ENCODE data around the gene OR51G1.
"Not testable (repeated sequence)": the region's sequence is repeated elsewhere in the genome, so short reads cannot be mapped to it uniquely, and the experiment has no call there.

Gene OR51G1, protein sequence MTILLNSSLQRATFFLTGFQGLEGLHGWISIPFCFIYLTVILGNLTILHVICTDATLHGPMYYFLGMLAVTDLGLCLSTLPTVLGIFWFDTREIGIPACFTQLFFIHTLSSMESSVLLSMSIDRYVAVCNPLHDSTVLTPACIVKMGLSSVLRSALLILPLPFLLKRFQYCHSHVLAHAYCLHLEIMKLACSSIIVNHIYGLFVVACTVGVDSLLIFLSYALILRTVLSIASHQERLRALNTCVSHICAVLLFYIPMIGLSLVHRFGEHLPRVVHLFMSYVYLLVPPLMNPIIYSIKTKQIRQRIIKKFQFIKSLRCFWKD

DNA sequence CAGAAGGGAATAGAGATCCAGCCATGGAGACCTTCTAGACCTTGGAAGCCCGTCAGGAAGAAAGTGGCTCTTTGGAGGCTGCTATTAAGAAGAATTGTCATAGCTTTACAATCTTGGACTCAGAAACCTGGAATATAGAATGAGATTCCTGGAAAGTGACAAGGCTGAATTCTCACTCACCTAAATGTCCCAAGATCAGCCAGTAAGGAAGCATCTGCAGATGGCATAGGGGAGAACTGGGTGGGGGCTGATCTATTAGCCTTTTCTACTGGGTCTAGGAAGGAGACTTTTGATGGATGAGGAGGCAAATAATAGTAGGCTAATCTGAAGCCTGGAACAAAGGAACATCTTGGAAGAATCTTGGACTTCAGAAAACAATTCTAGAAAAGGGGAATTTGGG, at the start of gene OR51G1:
Gene OR51G1 (minus strand): TSS at position 101 of the 400 bp plus-strand sequence. CDS start 0 bp downstream, at position 101.
- intact Hi-C loops (cut with micrococcal nuclease): no loop called here
- Mint-ChIP-seq H3K27ac (no peak within 1 kb of the TSS), H3K27me3 (no peaks in the 10 kb centered on the region), H3K4me1 (ENCODE audit: low read depth) (no peaks in the 10 kb centered on the region), H3K36me3 (ENCODE audit: low read depth) (no peaks in the 10 kb centered on the region), H3K4me3 (no peak within 1 kb of the TSS), H3K9me3 (no peaks in the 10 kb centered on the region)

DNA sequence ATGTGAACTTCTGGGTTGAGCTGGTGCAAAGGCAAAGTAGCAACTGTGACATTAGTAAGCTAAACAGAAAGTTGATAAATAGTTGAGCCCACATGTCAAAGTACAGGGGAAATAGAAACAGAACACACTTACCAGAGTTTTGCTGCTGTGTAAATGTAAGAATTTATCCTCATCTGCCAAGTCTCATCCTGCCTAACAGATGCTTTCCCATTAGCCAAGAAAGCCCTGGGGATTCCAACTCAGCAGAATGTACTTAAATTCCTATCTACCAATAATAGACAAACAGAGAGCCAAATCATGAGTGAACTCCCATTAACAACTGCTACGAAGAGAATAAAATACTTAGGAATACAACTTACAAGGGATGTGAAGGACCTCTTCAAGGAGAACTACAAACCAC, 38.7 kb upstream of the OR51G1 start:
- Mint-ChIP-seq H3K9me3 (no peaks in the 10 kb centered on the region), H3K4me3 (no peak overlapping the region), H3K36me3 (ENCODE audit: low read depth) (no peaks in the 10 kb centered on the region), H3K27ac (no peak overlapping the region), H3K4me1 (ENCODE audit: low read depth) (no peaks in the 10 kb centered on the region), H3K27me3 (no peaks in the 10 kb centered on the region)
- intact Hi-C loops (cut with micrococcal nuclease): no loop called here

DNA sequence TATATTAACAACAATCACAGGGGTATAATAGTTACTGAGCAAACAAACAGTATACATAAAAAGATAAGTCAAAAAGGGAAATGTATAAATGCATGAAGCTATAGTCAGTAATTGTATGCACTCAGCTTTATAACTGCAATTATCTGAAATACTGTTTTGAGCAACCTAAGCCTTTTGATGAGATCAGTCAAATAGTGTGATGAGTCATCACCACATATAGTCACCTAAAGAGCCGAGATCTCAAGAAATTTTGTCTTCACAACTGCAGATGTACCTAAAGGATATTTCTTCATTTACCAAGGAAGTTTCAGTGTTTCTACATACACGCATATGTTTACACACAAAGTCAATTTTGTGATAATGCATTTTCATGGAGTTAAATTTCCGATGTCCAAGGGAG, 36.7 kb upstream of the OR51G1 start:
- no peak overlapping the region for H3K27ac Mint-ChIP-seq
- H3K27me3 Mint-ChIP-seq: no peaks in the 10 kb centered on the region
- no peaks in the 10 kb centered on the region for H3K4me1 Mint-ChIP-seq (ENCODE audit: low read depth)
- H3K4me3 Mint-ChIP-seq: no peak overlapping the region
- H3K36me3 Mint-ChIP-seq (ENCODE audit: low read depth): no peaks in the 10 kb centered on the region
- intact Hi-C loops (cut with micrococcal nuclease): no loop called here
- H3K9me3 Mint-ChIP-seq: no peaks in the 10 kb centered on the region

DNA sequence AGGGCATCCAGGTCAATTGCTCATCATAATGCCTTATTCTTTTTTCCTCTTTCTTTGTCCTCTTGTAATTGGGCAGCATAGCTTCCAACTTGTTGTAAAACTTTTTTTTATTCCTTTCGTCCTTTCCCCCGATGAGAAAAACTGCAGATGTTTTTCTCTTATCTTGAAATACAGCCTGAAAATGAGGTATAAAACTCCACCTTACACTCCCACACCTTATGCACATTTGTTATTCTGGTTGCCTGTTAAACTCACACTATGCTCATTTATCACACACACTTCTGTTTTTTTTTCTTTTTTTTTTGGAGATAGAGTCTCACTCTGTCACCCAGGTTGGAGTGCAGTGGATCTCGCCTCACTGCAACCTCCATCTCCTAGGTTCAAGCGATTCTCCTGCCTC, 33.3 kb upstream of the OR51G1 start:
- H3K27me3 Mint-ChIP-seq: no peaks in the 10 kb centered on the region
- intact Hi-C loops (cut with micrococcal nuclease): no loop called here
- no peaks in the 10 kb centered on the region for H3K9me3 Mint-ChIP-seq
- H3K4me3 Mint-ChIP-seq: no peak overlapping the region
- H3K4me1 Mint-ChIP-seq (ENCODE audit: low read depth): no peaks in the 10 kb centered on the region
- no peak overlapping the region for H3K27ac Mint-ChIP-seq
- no peaks in the 10 kb centered on the region for H3K36me3 Mint-ChIP-seq (ENCODE audit: low read depth)

DNA sequence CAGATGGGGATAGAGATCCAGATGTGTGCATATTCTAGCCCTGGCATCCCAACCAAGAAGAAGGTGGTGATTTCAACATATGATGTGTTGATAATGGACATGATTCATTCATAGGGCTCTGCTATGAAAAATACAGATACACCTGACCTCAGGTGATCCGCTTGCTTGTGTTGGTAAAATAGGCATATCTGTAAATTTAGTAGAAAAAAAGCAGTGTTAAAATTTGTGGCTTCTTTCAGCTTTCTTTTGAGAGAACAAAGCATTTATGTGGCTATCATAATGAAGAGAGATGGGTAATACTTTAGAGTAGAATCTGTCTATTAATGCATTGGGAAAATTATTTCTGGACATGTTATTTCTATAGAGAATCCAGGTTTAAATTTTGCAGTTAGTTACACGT, 31.5 kb upstream of the OR51G1 start, which contains the start of gene OR51A2:
Gene OR51A2 (minus strand): TSS at position 101 of the 400 bp plus-strand sequence. CDS start 0 bp downstream, at position 101.
- H3K4me1 Mint-ChIP-seq (ENCODE audit: low read depth); H3K36me3 Mint-ChIP-seq (ENCODE audit: low read depth); H3K27me3 Mint-ChIP-seq; H3K27ac Mint-ChIP-seq; H3K4me3 Mint-ChIP-seq; intact Hi-C loops (cut with micrococcal nuclease); H3K9me3 Mint-ChIP-seq: not testable (repeated sequence)

DNA sequence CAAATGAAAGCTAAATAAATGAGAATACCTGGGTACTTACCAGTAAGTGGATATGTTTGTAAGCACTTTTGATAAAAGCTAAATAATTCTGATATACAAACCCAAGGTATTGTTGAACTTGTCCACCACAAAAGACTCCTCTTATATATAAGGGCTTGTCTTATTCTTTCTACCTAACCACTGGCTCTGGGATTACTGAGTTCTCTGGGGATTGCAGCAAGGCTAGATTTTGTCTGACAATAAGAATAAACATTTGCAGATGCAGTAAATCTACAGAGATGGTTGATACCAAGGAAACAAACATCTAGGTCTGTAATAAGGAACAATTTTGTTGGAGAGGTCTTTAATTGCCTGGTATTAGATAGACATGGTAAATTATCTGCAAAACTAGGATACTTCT, 23.4 kb upstream of the OR51G1 start, which contains the start of gene OR51A4:
Gene OR51A4 (minus strand): TSS at position 101 of the 400 bp plus-strand sequence. CDS start 505 bp downstream, outside the sequence.
- no peaks in the 10 kb centered on the region for H3K9me3 Mint-ChIP-seq
- H3K27me3 Mint-ChIP-seq: no peaks in the 10 kb centered on the region
- no peak within 1 kb of the TSS for H3K27ac Mint-ChIP-seq
- intact Hi-C loops (cut with micrococcal nuclease): no loop called here
- H3K4me3 Mint-ChIP-seq: no peak within 1 kb of the TSS
- H3K36me3 Mint-ChIP-seq (ENCODE audit: low read depth): no peaks in the 10 kb centered on the region
- no peaks in the 10 kb centered on the region for H3K4me1 Mint-ChIP-seq (ENCODE audit: low read depth)

DNA sequence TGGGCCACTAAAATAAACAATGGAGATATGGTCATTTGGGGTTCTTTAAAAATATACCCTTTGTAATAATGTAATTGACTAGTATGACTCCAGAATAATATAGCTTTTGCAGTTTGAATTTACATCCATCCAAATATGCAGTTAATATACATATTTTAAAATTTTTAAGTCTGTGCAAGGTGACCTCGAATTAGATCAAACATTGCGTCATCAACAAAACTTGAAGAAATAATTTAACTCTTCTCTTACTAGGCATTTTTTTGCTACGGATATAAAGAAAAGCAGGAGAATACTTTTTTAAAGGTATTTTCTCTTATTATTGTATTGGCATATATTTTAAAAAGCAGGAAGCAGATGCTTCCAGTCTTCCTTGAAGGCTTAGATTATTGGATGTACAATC, 12.6 kb upstream of the OR51G1 start:
- Mint-ChIP-seq H3K4me1 (ENCODE audit: low read depth) (no peaks in the 10 kb centered on the region), H3K36me3 (ENCODE audit: low read depth) (no peaks in the 10 kb centered on the region), H3K27ac (no peak overlapping the region), H3K9me3 (peaks cover 8% of the 10 kb centered on the region), H3K27me3 (no peaks in the 10 kb centered on the region), H3K4me3 (no peak overlapping the region)
- intact Hi-C loops (cut with micrococcal nuclease): no loop called here

DNA sequence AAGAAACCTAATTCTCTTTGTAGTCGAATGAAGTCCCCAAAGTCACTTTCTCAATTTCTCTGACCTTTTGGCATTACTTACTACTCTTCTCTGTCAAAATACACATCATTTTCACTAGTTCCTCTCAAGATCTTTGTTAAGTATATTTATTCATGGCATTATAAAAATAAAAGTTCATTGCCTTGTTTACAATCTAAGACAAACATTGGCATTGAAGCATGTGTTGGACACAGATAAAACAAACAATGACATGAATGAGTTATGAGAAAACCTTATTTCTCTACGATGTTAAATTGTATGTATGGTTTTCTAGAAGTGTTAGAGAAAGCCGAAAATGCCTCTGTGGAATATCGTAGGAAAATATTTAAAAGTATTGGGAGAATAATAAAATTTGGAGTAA, 8.6 kb upstream of the OR51G1 start:
- no peaks in the 10 kb centered on the region for H3K27me3 Mint-ChIP-seq
- intact Hi-C loops (cut with micrococcal nuclease): no loop called here
- H3K36me3 Mint-ChIP-seq (ENCODE audit: low read depth): no peaks in the 10 kb centered on the region

DNA sequence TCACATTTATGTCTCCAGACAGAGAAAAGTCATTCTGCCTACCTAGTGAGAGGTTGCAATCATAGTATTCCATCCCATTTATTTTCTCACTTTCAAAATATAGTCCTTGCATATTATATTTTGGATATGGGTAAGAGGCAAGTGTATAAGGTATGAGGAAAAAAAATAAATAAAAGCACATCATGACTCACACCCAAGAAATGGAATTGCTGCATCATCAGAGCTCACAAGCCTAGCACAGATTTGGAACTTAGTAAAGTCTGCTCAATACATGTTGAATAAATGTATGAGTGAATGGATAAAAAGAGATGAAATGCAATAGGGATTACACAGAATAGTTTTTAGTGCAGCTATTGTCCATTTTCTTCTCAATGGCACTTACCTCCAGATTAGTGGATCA, 2.5 kb upstream of the OR51G1 start:
- Mint-ChIP-seq H3K36me3 (ENCODE audit: low read depth) (no peaks in the 10 kb centered on the region), H3K4me3 (no peak overlapping the region), H3K9me3 (no peaks in the 10 kb centered on the region), H3K27ac (no peak overlapping the region), H3K27me3 (no peaks in the 10 kb centered on the region), H3K4me1 (ENCODE audit: low read depth) (no peaks in the 10 kb centered on the region)
- intact Hi-C loops (cut with micrococcal nuclease): no loop called here

More for the DNA sequence above, 8.6 kb upstream of the OR51G1 start:
- H3K27ac Mint-ChIP-seq: no peak overlapping the region
- no peaks in the 10 kb centered on the region for H3K4me1 Mint-ChIP-seq (ENCODE audit: low read depth)
- peaks cover 8% of the 10 kb centered on the region for H3K9me3 Mint-ChIP-seq
- no peak overlapping the region for H3K4me3 Mint-ChIP-seq

DNA sequence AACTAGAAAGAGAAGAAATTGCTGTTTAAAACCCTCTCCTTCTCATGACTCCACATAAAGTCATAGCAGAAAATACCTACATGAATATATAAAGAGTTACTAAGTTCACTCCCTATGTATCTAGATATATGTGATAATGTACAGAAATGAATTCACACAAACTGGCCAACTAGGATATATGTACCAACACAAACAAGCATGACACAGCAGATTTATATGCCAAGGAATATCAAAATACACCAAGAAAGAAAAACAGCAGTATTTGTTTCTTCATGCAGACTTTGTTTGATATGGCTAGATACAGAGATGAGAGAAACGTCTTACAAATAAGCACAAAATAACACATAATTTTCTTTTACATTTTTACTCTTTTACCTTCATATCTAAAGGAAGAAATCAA, 1.8 kb downstream of the OR51G1 start:
- H3K27me3 Mint-ChIP-seq: no peaks in the 10 kb centered on the region
- no peaks in the 10 kb centered on the region for H3K9me3 Mint-ChIP-seq
- intact Hi-C loops (cut with micrococcal nuclease): no loop called here
- H3K4me3 Mint-ChIP-seq: no peak overlapping the region
- no peak overlapping the region for H3K27ac Mint-ChIP-seq
- no peaks in the 10 kb centered on the region for H3K4me1 Mint-ChIP-seq (ENCODE audit: low read depth)
- H3K36me3 Mint-ChIP-seq (ENCODE audit: low read depth): no peaks in the 10 kb centered on the region

DNA sequence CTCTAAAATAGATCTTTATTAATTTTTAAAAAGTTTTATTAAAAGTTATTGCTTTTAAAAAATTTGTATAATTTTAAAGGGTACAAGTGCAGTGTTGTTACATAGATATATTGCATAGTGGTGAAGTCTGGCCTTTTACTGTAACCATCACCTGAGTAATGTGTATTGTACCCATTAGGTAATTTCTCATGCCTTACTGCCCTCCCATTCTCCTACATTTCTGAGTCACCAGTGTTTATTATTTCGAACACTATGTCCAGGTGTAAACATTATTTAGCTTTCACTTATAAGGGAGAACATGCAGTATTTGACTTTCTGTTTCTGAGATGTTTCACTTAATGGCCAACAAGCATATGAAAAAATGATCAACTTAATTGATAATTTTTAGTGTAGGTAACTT, 2.3 kb downstream of the OR51G1 start:
- Mint-ChIP-seq H3K4me1 (ENCODE audit: low read depth) (no peaks in the 10 kb centered on the region), H3K4me3 (no peak overlapping the region), H3K27me3 (no peaks in the 10 kb centered on the region), H3K36me3 (ENCODE audit: low read depth) (no peaks in the 10 kb centered on the region), H3K27ac (no peak overlapping the region), H3K9me3 (no peaks in the 10 kb centered on the region)
- intact Hi-C loops (cut with micrococcal nuclease): no loop called here

DNA sequence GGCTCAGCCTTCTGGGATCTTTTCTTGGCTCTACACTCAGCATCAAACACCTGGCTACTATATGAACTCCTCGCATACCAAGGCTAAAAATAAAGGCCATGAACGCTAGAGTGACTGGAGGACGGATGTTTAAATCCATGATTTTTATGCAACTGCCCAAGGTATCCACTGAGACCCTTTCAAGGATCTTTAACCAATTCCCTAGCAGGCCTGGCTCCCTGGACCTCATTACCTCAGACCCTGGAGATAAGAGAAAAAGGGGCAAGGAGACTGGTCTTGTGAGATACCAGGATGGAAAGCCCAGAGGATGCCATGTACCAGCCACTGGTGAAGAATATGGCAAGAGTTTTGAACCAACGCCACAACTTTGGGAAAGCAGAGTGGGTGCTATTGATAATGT, 4.9 kb downstream of the OR51G1 start, which contains the start of gene OR51G2:
Gene OR51G2 (minus strand): TSS at position 101 of the 400 bp plus-strand sequence. CDS start 3,687 bp downstream, outside the sequence.
- Mint-ChIP-seq H3K4me3 (no peak within 1 kb of the TSS), H3K36me3 (ENCODE audit: low read depth) (no peaks in the 10 kb centered on the region), H3K4me1 (ENCODE audit: low read depth) (no peaks in the 10 kb centered on the region), H3K27me3 (no peaks in the 10 kb centered on the region), H3K27ac (no peak within 1 kb of the TSS), H3K9me3 (peaks cover 7% of the 10 kb centered on the region)
- intact Hi-C loops (cut with micrococcal nuclease): no loop called here

DNA sequence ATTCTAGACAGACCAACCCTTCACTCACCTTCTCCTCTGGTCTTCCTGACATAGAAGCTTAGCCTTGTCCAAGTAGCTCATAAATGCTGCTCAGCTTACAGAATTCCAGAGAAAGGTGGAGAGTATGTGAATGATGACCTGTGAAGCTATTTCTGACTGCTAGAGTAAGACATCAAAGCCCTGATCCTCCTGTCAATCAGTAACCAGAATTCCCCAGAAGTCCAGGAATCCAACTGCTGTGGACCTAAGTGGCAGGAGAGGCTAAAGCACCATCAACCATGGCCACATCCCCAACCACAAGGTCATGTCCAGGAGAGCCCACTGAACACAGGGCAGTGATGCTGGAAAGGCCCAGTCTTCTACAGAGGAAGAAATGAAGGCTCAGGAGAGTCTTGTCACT, 7.6 kb downstream of the OR51G1 start:
- Mint-ChIP-seq H3K27me3 (no peaks in the 10 kb centered on the region), H3K4me1 (ENCODE audit: low read depth) (no peaks in the 10 kb centered on the region), H3K27ac (no peak overlapping the region), H3K36me3 (ENCODE audit: low read depth) (no peaks in the 10 kb centered on the region), H3K9me3 (peaks cover 7% of the 10 kb centered on the region), H3K4me3 (no peak overlapping the region)
- intact Hi-C loops (cut with micrococcal nuclease): no loop called here

DNA sequence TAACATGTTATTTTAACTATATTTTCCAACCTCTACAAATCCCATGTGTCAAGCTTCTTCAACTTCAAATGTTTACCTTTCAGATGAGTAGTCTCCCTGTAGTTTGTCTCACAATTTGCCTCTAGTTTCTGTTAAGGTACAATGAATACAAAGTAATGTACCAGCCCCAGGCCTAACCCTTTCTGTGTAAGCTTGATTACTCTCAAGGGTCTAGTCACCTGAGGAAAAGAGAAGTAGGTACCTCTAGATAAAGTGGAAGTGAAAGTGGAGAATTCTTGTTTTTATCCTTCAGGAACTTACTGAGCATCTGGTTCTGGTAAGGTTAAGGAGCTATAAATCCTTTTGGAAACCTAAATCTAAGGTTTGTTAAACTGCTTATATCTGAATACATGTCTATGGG, 20.7 kb downstream of the OR51G1 start, which contains the start of gene OR51A7:
Gene OR51A7 (plus strand): TSS at position 300 of the 400 bp plus-strand sequence. CDS start 3,587 bp downstream, outside the sequence.
- intact Hi-C loops (cut with micrococcal nuclease): no loop called here
- no peaks in the 10 kb centered on the region for H3K27me3 Mint-ChIP-seq
- H3K4me3 Mint-ChIP-seq: no peak within 1 kb of the TSS
- H3K36me3 Mint-ChIP-seq (ENCODE audit: low read depth): no peaks in the 10 kb centered on the region
- peaks cover 3% of the 10 kb centered on the region for H3K9me3 Mint-ChIP-seq
- H3K4me1 Mint-ChIP-seq (ENCODE audit: low read depth): no peaks in the 10 kb centered on the region
- H3K27ac Mint-ChIP-seq: no peak within 1 kb of the TSS
